ENCODE data around the gene SLK. TPM values are rescaled to one million over a fixed set of nuclear protein-coding genes. Genes with fewer than 3 reads are reported as not detected.

SLK gene
- total RNA-seq, 6 donors from 2014 or later = 38.7 to 103 (median 58.1) TPM

DNA sequence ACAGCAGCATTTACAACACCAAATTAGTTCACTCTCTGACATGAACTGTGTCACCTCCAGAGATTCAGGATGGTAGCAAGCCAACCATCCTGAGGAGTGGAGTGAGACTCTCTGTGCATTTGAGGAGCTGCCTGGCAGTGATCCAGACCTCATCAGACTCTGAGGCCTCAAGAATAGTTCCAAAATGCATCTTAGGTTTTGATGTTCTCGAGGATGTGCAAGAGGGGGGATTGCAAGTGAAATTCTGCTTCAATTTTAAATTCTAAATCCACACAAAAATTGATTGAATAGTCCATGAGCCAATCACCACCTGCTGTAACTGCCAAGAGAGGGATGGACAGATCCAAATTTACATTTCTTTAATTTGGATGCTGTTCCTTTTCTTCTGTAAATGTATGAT is 49.7 kb downstream of the SLK start:
- TF ChIP-seq, protein P1, sequence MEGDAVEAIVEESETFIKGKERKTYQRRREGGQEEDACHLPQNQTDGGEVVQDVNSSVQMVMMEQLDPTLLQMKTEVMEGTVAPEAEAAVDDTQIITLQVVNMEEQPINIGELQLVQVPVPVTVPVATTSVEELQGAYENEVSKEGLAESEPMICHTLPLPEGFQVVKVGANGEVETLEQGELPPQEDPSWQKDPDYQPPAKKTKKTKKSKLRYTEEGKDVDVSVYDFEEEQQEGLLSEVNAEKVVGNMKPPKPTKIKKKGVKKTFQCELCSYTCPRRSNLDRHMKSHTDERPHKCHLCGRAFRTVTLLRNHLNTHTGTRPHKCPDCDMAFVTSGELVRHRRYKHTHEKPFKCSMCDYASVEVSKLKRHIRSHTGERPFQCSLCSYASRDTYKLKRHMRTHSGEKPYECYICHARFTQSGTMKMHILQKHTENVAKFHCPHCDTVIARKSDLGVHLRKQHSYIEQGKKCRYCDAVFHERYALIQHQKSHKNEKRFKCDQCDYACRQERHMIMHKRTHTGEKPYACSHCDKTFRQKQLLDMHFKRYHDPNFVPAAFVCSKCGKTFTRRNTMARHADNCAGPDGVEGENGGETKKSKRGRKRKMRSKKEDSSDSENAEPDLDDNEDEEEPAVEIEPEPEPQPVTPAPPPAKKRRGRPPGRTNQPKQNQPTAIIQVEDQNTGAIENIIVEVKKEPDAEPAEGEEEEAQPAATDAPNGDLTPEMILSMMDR (IDR thresholded peaks at IDR 0.05) = no peak
- no peak for TF ChIP-seq POLR2A (IDR thresholded peaks at IDR 0.05)
- no peak for TF ChIP-seq POLR2AphosphoS5 (IDR thresholded peaks at IDR 0.05)
- TF ChIP-seq EP300 (IDR thresholded peaks at IDR 0.05) = no peak
- no peak overlapping the region for H3K4me3 ChIP-seq
- no peak for DNase-seq
- 78 to 100% methylated on average over 1 of the region's 1 CpG for WGBS, 2 donors
- ATAC-seq (ENCODE audit: low FRiP score in 2 of 2) = no peak
- H3K27me3 ChIP-seq = no peaks in the 10 kb centered on the region
- peaks cover 14 to 54% (median 31%) of the 10 kb centered on the region in 4 donors for H3K36me3 ChIP-seq
- H3K9me3 ChIP-seq = no peaks in the 10 kb centered on the region
- H3K4me1 ChIP-seq = no peaks in the 10 kb centered on the region
- no peak overlapping the region for H3K27ac ChIP-seq

DNA sequence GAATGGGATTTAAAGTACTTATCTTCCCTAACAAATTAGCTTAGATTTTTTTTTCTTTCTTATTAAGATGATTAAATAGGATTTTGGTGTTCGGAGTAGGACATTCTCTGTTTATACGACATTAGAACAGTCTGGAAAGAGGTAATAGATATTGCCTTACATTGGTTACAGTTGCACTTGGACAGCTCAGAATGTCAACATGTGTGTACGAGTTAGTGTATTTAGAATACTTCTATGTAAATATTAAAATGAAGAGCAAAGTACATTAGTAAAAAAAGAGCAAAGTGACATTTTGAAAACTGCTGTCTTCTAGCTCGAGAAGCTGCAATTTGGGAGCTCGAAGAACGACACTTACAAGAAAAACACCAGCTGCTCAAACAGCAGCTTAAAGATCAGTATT is 51.5 kb downstream of the SLK start:
- H3K27me3 ChIP-seq = no peaks in the 10 kb centered on the region
- TF ChIP-seq, protein P1 (IDR thresholded peaks at IDR 0.05) = no peak
- TF ChIP-seq EP300 (IDR thresholded peaks at IDR 0.05) (no peak), POLR2A (IDR thresholded peaks at IDR 0.05) (no peak), POLR2AphosphoS5 (IDR thresholded peaks at IDR 0.05) (no peak)
- no peak overlapping the region for H3K27ac ChIP-seq
- H3K36me3 ChIP-seq = peaks cover 29 to 66% (median 49%) of the 10 kb centered on the region in 4 donors
- H3K4me3 ChIP-seq = no peak overlapping the region
- WGBS, 2 donors = 89 to 94% methylated on average over 6 of the region's 6 CpGs
- DNase-seq (no peak), ATAC-seq (ENCODE audit: low FRiP score in 2 of 2) (no peak)
- no peaks in the 10 kb centered on the region for H3K4me1 ChIP-seq
- no peaks in the 10 kb centered on the region for H3K9me3 ChIP-seq

DNA sequence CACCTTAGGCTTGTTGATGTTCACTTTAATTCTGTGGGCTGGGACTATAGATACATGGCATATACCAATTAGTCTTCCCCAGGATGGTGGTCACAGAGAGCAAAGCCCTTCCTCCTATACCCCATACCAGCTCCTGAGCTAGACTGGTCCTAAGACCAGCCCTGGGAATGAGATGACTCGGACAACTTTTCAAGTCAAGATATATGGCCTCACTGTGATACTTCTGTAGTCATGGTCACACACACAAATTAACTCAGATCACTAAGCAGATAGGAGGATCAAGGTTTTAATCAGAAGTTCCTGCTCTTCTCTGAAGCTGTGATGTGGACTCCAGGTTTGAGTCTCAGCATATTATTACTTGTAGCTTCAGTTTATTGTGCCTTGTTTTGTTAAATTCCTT is 53.1 kb downstream of the SLK start:
- Histone ChIP-seq H3K4me3 (no peak overlapping the region), H3K27ac (no peak overlapping the region), H3K9me3 (no peaks in the 10 kb centered on the region), H3K27me3 (no peaks in the 10 kb centered on the region), H3K36me3 (peaks cover 43 to 81% (median 55%) of the 10 kb centered on the region in 4 donors), H3K4me1 (peaks cover 0 to 4% (median 0%) of the 10 kb centered on the region in 4 donors)
- DNase-seq (no peak), ATAC-seq (ENCODE audit: low FRiP score in 2 of 2) (no peak)
- no peak for TF ChIP-seq POLR2A (IDR thresholded peaks at IDR 0.05)
- no peak for TF ChIP-seq POLR2AphosphoS5 (IDR thresholded peaks at IDR 0.05)
- 100% methylated on average over 1 of the region's 1 CpG; no CpG with 5 or more reads in 1 of the 2 donors for WGBS, 2 donors

DNA sequence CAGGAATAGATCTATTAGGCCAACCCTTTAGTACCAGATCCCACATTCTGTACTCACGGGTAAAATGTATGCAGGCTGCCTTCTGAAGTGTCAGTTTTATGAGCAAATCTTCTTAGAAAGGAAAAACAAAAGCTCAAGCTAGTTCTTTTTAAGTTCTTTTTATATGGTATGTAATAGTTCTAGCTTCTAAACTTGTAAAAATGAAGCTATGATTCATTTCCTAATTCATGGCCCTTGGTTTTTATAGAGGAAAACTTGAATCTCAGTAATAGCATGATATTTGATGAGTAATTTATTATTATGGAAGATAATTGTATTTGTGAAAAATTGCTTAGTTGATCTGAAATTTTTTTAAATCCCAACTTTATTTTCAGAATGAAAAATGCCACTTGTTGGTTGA is 54.3 kb downstream of the SLK start:
- WGBS, 2 donors = 100% methylated on average over 1 of the region's 1 CpG
- ATAC-seq (ENCODE audit: low FRiP score in 2 of 2) = no peak

DNA sequence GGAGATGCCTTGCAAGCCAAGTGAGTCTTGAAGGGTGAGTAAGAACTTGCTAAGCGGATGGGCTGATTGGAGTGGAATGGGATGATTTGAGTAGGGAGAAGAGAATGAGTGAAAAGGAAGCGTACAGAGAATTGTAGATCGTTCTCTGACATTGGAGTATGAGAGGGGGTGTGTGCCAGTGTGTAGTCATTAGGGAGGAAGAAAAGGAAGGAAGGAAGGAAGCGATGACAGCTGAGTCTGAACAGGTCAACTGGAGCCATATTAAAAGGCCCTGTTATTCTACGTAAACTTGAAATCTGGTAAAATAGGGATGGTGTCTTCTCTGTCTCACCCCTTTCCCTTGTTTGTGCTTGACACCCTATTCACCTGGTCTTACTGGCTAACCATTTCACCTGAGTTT is 55.1 kb downstream of the SLK start:
- TF ChIP-seq, protein P1 (IDR thresholded peaks at IDR 0.05) = no peak
- TF ChIP-seq POLR2AphosphoS5 (IDR thresholded peaks at IDR 0.05) (no peak), POLR2A (IDR thresholded peaks at IDR 0.05) (no peak), EP300 (IDR thresholded peaks at IDR 0.05) (no peak)
- 80 to 89% methylated on average over 5 of the region's 5 CpGs for WGBS, 2 donors
- Histone ChIP-seq H3K27ac (no peak overlapping the region), H3K9me3 (no peaks in the 10 kb centered on the region), H3K36me3 (peaks cover 49 to 94% (median 58%) of the 10 kb centered on the region in 4 donors), H3K27me3 (no peaks in the 10 kb centered on the region), H3K4me3 (no peak overlapping the region), H3K4me1 (peaks cover 0 to 12% (median 3%) of the 10 kb centered on the region in 4 donors)
- no peak for ATAC-seq (ENCODE audit: low FRiP score in 2 of 2)
- no peak for DNase-seq

More for the DNA sequence above, 54.3 kb downstream of the SLK start:
- TF ChIP-seq EP300 (IDR thresholded peaks at IDR 0.05) = no peak
- TF ChIP-seq POLR2A (IDR thresholded peaks at IDR 0.05) = no peak
- no peak for TF ChIP-seq POLR2AphosphoS5 (IDR thresholded peaks at IDR 0.05)
- TF ChIP-seq, protein P1 (IDR thresholded peaks at IDR 0.05) = no peak
- peaks cover 0 to 12% (median 3%) of the 10 kb centered on the region in 4 donors for H3K4me1 ChIP-seq
- H3K36me3 ChIP-seq = peaks cover 49 to 91% (median 58%) of the 10 kb centered on the region in 4 donors
- DNase-seq = no peak
- no peak overlapping the region for H3K4me3 ChIP-seq
- H3K9me3 ChIP-seq = no peaks in the 10 kb centered on the region
- no peak overlapping the region for H3K27ac ChIP-seq
- no peaks in the 10 kb centered on the region for H3K27me3 ChIP-seq

All from upper lobe of left lung (tissue), 6 donors.